HCT116 (cell line): Measurements from ENCODE around the gene CRLF3. TPM values are rescaled to one million over a fixed set of nuclear protein-coding genes. Genes with fewer than 3 reads are reported as not detected.
"Not testable (repeated sequence)": the region's sequence is repeated elsewhere in the genome, so short reads cannot be mapped to it uniquely, and the experiment has no call there.

Experiments
- ATAC-seq: fragments of 200-7000 bp; cut with Tn5 transposase; 2 replicates; pipeline ENCODE4 v1.9.1; 2020; ENCODE audit warnings: mild to moderate bottlenecking, moderate library complexity
- BruUV-seq: library from RNA; stranded (reverse); fragments of 400-500 nt; replicated peaks from 2 replicates; lab custom pipeline; 2021; lab: Mats Ljungman, UMichigan
- CTCF ChIA-PET: fragments of 300-600 bp; sonication (Branson Sonifier 250); formaldehyde crosslinking; loops from one replicate; lab custom pipeline; 2021; ENCODE audit warnings: antibody characterized with exemption; lab: Charles Lee
- POLR2A ChIA-PET: fragments of 300-600, 350-600 bp; sonication (Branson Sonifier 250); formaldehyde crosslinking; loops from one replicate; lab custom pipeline; 2021; ENCODE audit warnings: antibody characterized with exemption; lab: Charles Lee
- RAD21 ChIA-PET, 2 experiments: fragments of 300-600 bp; sonication (Branson Sonifier 250); formaldehyde crosslinking; loops; one replicate each; lab custom pipeline; 2023; ENCODE audit warnings: low total read pairs in 2 of 2; ENCODE audit not compliant: uncharacterized antibody in 2 of 2, unreplicated experiment in 2 of 2, low non-redundant PET in 1 of 2; lab: Charles Lee
- DNase-seq: peaks from one replicate; pipeline ENCODE4 v3.0.0-alpha.2; 2010; ENCODE audit warnings: low read depth, low spot score
- H2AFZ ChIP-seq: fragments of 200-600 bp; shearing (Covaris generic), sonication (generic); 2 replicates; pipeline ENCODE4 v1.6.1; 2017; ENCODE audit warnings: low read depth, mixed run types, mixed read lengths, antibody characterized with exemption, low read length; ENCODE audit not compliant: poor library complexity, severe bottlenecking
- H3K27ac ChIP-seq: 2 replicates; pipeline ENCODE4 v1.5.1; 2012; ENCODE audit warnings: low read depth, low read length
- H3K27me3 ChIP-seq: fragments of 200-600 bp; sonication (generic); 2 replicates; pipeline ENCODE4 v1.6.1; 2016; ENCODE audit warnings: mixed run types, low read length, mixed read lengths; ENCODE audit not compliant: insufficient read depth
- H3K36me3 ChIP-seq, 2 experiments: fragments of 200-500 bp in 1 of 2; fragments of 200-600 bp in 1 of 2; sonication (Bioruptor generic) in 1 of 2; sonication (generic) in 1 of 2; 2 replicates each; pipeline versions ENCODE4 v1.5.1 to v1.6.1; 2014 to 2016; ENCODE audit warnings: low read length in 2 of 2, inconsistent platforms in 1 of 2, mixed read lengths in 1 of 2, mixed run types in 1 of 2; ENCODE audit not compliant: insufficient read depth in 2 of 2, control insufficient read depth in 1 of 2
- H3K4me1 ChIP-seq, 2 experiments: fragments of 200-600 bp in 1 of 2; sonication (generic) in 1 of 2; 2 replicates each; pipeline versions ENCODE4 v1.5.1 to v1.6.1; 2012 to 2017; ENCODE audit warnings: low read length in 2 of 2, inconsistent platforms in 1 of 2, mild to moderate bottlenecking in 1 of 2, mixed read lengths in 1 of 2, mixed run types in 1 of 2, moderate library complexity in 1 of 2; ENCODE audit not compliant: insufficient read depth in 2 of 2, control insufficient read depth in 1 of 2
- H3K4me2 ChIP-seq: fragments of 200-600 bp; sonication (generic); 2 replicates; pipeline ENCODE4 v1.6.1; 2017; ENCODE audit warnings: mixed run types, low read length, mixed read lengths
- H3K4me3 ChIP-seq, 2 experiments: fragments of 200-600 bp in 1 of 2; sonication (generic) in 1 of 2; replicated peaks in 1 of 2; 2 replicates each; pipeline ENCODE4 v1.5.1; 2011 to 2016; ENCODE audit warnings: low read length in 2 of 2, control low read depth in 1 of 2, low read depth in 1 of 2, mild to moderate bottlenecking in 1 of 2, mixed read lengths in 1 of 2, mixed run types in 1 of 2
- H3K79me2 ChIP-seq: fragments of 200-600 bp; sonication (generic); 2 replicates; pipeline ENCODE4 v1.6.1; 2017; ENCODE audit warnings: mild to moderate bottlenecking, mixed run types, low read length, moderate library complexity, mixed read lengths; ENCODE audit not compliant: insufficient read depth
- H3K9ac ChIP-seq: fragments of 200-600 bp; sonication (generic); 2 replicates; pipeline ENCODE4 v1.6.1; 2016; ENCODE audit warnings: low read length, mixed read lengths
- H3K9me2 ChIP-seq: fragments of 200-600 bp; sonication (generic), shearing (Covaris generic); 2 replicates; pipeline ENCODE4 v1.6.1; 2017; ENCODE audit warnings: mixed run types, mild to moderate bottlenecking, moderate library complexity; ENCODE audit not compliant: insufficient read depth
- H3K9me3 ChIP-seq, 2 experiments: fragments of 200-500 bp in 1 of 2; fragments of 200-600 bp in 1 of 2; sonication (Bioruptor generic) in 1 of 2; sonication (generic) in 1 of 2; 2 replicates each; pipeline ENCODE4 v1.6.1; 2014 to 2017; ENCODE audit warnings: low read length in 2 of 2, mixed read lengths in 2 of 2, inconsistent platforms in 1 of 2, low read depth in 1 of 2, mild to moderate bottlenecking in 1 of 2, mixed run types in 1 of 2, moderate library complexity in 1 of 2; ENCODE audit not compliant: control insufficient read depth in 1 of 2, insufficient read depth in 1 of 2
- H4K20me1 ChIP-seq: fragments of 200-600 bp; sonication (generic), shearing (Covaris generic); 2 replicates; pipeline ENCODE4 v1.6.1; 2017; ENCODE audit warnings: mixed run types, mild to moderate bottlenecking, moderate library complexity; ENCODE audit not compliant: insufficient read depth
- intact Hi-C: fragments of 100-400 bp; cut with micrococcal nuclease; formaldehyde crosslinking; loops from 2 replicates; pipeline ENCODE4 v1.10.0; 2022
- total RNA-seq: library from RNA; stranded (reverse); gene quantifications from one replicate; pipeline ENCODE4 v1.2.1, GENCODE V29; 2021; ENCODE audit not compliant: unreplicated experiment

The CRLF3 gene
- total RNA-seq, 1 experiment from 2014 or later, result 32.4 TPM

DNA sequence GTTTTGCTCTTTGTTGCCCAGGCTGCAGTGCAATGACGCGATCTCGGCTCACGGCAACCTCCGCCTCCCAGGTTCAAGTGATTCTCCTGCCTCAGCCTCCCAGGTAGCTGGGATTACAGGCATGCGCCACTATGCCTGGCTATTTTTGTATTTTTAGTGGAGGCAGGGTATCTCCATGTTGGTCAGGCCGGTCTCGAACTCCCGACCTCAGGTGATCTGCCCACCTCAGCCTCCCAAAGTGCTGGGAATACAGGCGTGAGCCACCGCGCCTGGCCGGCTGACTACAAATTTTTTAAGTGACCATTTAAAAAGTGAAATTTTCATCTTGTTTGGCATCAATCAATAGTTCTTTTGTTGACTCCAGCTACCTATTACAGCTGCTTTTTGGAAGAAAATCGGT, 90.3 kb downstream of the CRLF3 start:
- ATAC-seq, H2AFZ ChIP-seq, H3K36me3 ChIP-seq, H3K9me3 ChIP-seq, H3K4me2 ChIP-seq, H3K4me3 ChIP-seq, RAD21 ChIA-PET, H3K9me2 ChIP-seq, BruUV-seq, H3K27ac ChIP-seq, CTCF ChIA-PET, intact Hi-C loops, H3K27me3 ChIP-seq, POLR2A ChIA-PET, H3K9ac ChIP-seq, DNase-seq: not testable (repeated sequence)
- peaks cover 4 to 15% of the 10 kb centered on the region in 2 experiments for H3K4me1 ChIP-seq
- H3K79me2 ChIP-seq, result peaks cover 66% of the 10 kb centered on the region
- H4K20me1 ChIP-seq, result peaks cover 10% of the 10 kb centered on the region; the same call in 1 of the 2 replicates

Other genes with a start within 250 kb of the CRLF3 start
- 9.5 TPM for gene ATAD5, start 7.3 kb upstream of the CRLF3 start, total RNA-seq
- 13.1 TPM for gene TEFM, start 81.5 kb upstream of the CRLF3 start, total RNA-seq
- gene ADAP2, start 97.3 kb upstream of the CRLF3 start, total RNA-seq, result 17.2 TPM
- gene RNF135, start 146.3 kb upstream of the CRLF3 start, total RNA-seq, result 11.2 TPM